Thyroid gland (tissue), 4 donors: ENCODE results near the gene SIRT4. TPM values are rescaled to one million over a fixed set of nuclear protein-coding genes. Genes with fewer than 3 reads are reported as not detected.

Source experiments
- DNase-seq, 2 donors: peaks; one replicate each; pipeline ENCODE4 v3.0.0-alpha.2; 2019
- H3K27ac ChIP-seq, 3 donors: fragments of 200-600 bp; sonication (generic); 1 replicate in 2 of 3; 2 replicates in 1 of 3; pipeline ENCODE4 v1.5.1; 2016 to 2019; ENCODE audit warnings: mild to moderate bottlenecking in 1 of 3, moderate library complexity in 1 of 3
- H3K27me3 ChIP-seq: fragments of 200-600 bp; sonication (generic); one replicate; pipeline ENCODE4 v1.5.1; 2019
- H3K36me3 ChIP-seq, 2 donors: fragments of 200-600 bp; sonication (generic); one replicate each; pipeline ENCODE4 v1.5.1; 2016 to 2019
- H3K4me1 ChIP-seq, 2 donors: fragments of 200-600 bp; sonication (generic); one replicate each; pipeline ENCODE4 v1.5.1; 2017 to 2019
- H3K4me3 ChIP-seq, 3 donors: fragments of 200-600 bp; sonication (generic); replicated peaks in 1 of 3; 1 replicate in 2 of 3; 2 replicates in 1 of 3; pipeline ENCODE4 v1.5.1; 2016; ENCODE audit warnings: mild to moderate bottlenecking in 1 of 3
- H3K9me3 ChIP-seq: fragments of 200-600 bp; sonication (generic); one replicate; pipeline ENCODE4 v1.5.1; 2017
- CTCF ChIP-seq, 6 experiments: fragments of 200-600 bp in 3 of 6; fragments of 450-650 bp in 3 of 6; sonication (generic) in 3 of 6; IDR thresholded peaks; one replicate each; pipeline ENCODE4 v1.5.1; 2016 to 2019; ENCODE audit warnings: antibody characterized with exemption in 6 of 6, mild to moderate bottlenecking in 2 of 6, inconsistent platforms in 1 of 6, moderate library complexity in 1 of 6
- POLR2A ChIP-seq, 2 donors: fragments of 450-650 bp; IDR thresholded peaks; one replicate each; pipeline ENCODE4 v1.6.1; 2017; ENCODE audit warnings: antibody characterized with exemption in 2 of 2, mild to moderate bottlenecking in 2 of 2, moderate library complexity in 1 of 2
- WGBS, 2 donors: methylation state at CpG; one replicate each; pipeline ENCODE4 v1.1.5; 2017; 5-methylcytosine and 5-hydroxymethylcytosine counted together
- intact Hi-C: fragments of 100-400 bp; cut with DNase I; formaldehyde crosslinking; loops from one replicate; pipeline ENCODE4 v1.15.1; 2023
- total RNA-seq, 4 donors: library from RNA; depleted of rRNA; stranded (reverse); fragments of >200 nt; gene quantifications; one replicate each; pipeline ENCODE4 v1.2.3, GENCODE V29; 2016

The SIRT4 gene
- total RNA-seq, 4 donors from 2014 or later, result 3.1 to 6.5 (median 3.8) TPM; not detected in 1

- H3K4me1 ChIP-seq, result peaks cover 0 to 6% of the 10 kb centered on the region in 2 donors
- H3K36me3 ChIP-seq, result no peaks in the 10 kb centered on the region
- DNase-seq, result no peak
- intact Hi-C loops, result no loop called here
- TF ChIP-seq POLR2A (IDR thresholded peaks at IDR 0.05), result no peak
- TF ChIP-seq CTCF (IDR thresholded peaks at IDR 0.05), result no peak
- no peak overlapping the region for H3K4me3 ChIP-seq
- H3K27me3 ChIP-seq, result no peaks in the 10 kb centered on the region
- H3K9me3 ChIP-seq, result no peaks in the 10 kb centered on the region
- 79 to 88% methylated on average over 15 to 16 of the region's 19 CpGs for WGBS, 2 donors
- no peak overlapping the region for H3K27ac ChIP-seq
Measured at GRCh38 chr12:120350576-120351350, 48.6 kb downstream of the SIRT4 start.

GRCh38 chr12:120352117-120352516 is 50.0 kb downstream of the SIRT4 start:
- DNase-seq, result no peak
- Histone ChIP-seq H3K27ac (no peak overlapping the region), H3K27me3 (no peaks in the 10 kb centered on the region), H3K4me3 (no peak overlapping the region), H3K36me3 (no peaks in the 10 kb centered on the region), H3K4me1 (peaks cover 0 to 7% of the 10 kb centered on the region in 2 donors), H3K9me3 (no peaks in the 10 kb centered on the region)
- intact Hi-C loops, result no loop called here
- WGBS, 2 donors, result 73 to 84% methylated on average over 5 of the region's 5 CpGs
- TF ChIP-seq POLR2A (IDR thresholded peaks at IDR 0.05) (no peak), CTCF (IDR thresholded peaks at IDR 0.05) (no peak)

- no peak for DNase-seq
- Histone ChIP-seq H3K36me3 (no peaks in the 10 kb centered on the region), H3K9me3 (no peaks in the 10 kb centered on the region), H3K4me1 (peaks cover 0 to 3% of the 10 kb centered on the region in 2 donors), H3K27ac (no peak overlapping the region), H3K27me3 (no peaks in the 10 kb centered on the region), H3K4me3 (no peak overlapping the region)
- WGBS, 2 donors, result 93 to 98% methylated on average over 6 of the region's 6 CpGs
- TF ChIP-seq CTCF (IDR thresholded peaks at IDR 0.05) (no peak), POLR2A (IDR thresholded peaks at IDR 0.05) (no peak)
- intact Hi-C loops, result no loop called here
Measured at GRCh38 chr12:120353136-120353535, 51.0 kb downstream of the SIRT4 start.

GRCh38 chr12:120353556-120354317 is 51.6 kb downstream of the SIRT4 start:
- whole genome bisulfite sequencing, 2 donors, result 95 to 96% methylated on average over 4 of the region's 4 CpGs
- H3K9me3 ChIP-seq, result no peaks in the 10 kb centered on the region
- no peaks in the 10 kb centered on the region for H3K36me3 ChIP-seq
- H3K27me3 ChIP-seq, result no peaks in the 10 kb centered on the region
- H3K4me3 ChIP-seq, result no peak overlapping the region
- peaks cover 0 to 3% of the 10 kb centered on the region in 2 donors for H3K4me1 ChIP-seq
- no peak overlapping the region for H3K27ac ChIP-seq
- no peak for DNase-seq
- intact Hi-C loops, result no loop called here
- TF ChIP-seq CTCF (IDR thresholded peaks at IDR 0.05), result no peak
- no peak for TF ChIP-seq POLR2A (IDR thresholded peaks at IDR 0.05)

- H3K4me1 ChIP-seq, result peaks cover 3 to 8% of the 10 kb centered on the region in 2 donors
- H3K27ac ChIP-seq, result no peak overlapping the region
- 63 to 74% methylated on average over 12 to 13 of the region's 13 CpGs for WGBS, 2 donors
- no peaks in the 10 kb centered on the region for H3K27me3 ChIP-seq
- H3K36me3 ChIP-seq, result no peaks in the 10 kb centered on the region
- intact Hi-C loops, result loop anchor here (5.0 kb wide), 1 partner anchor 76 kb away; no protein-coding TSS in a partner anchor
- peak; percentile 73 to 74 for DNase-seq
- H3K9me3 ChIP-seq, result no peaks in the 10 kb centered on the region
- H3K4me3 ChIP-seq, result no peak overlapping the region
- TF ChIP-seq POLR2A (IDR thresholded peaks at IDR 0.05) (no peak), CTCF (IDR thresholded peaks at IDR 0.05) (peak; percentile 46 to 83 (median 74))
Measured at GRCh38 chr12:120356567-120357030, 54.5 kb downstream of the SIRT4 start.
